ENCODE measurements around the gene PRRG1.

PRRG1 gene

GRCh38 chrX:37332055-37332454 is 17.1 kb upstream of the PRRG1 start:
- no peak overlapping the region for H3K9ac ChIP-seq (ENCODE audit: low read depth, low read length, poor library complexity)
- no peak overlapping the region for H2BK15ac ChIP-seq (ENCODE audit: low read length)
- no peak overlapping the region for H3K4me2 ChIP-seq (ENCODE audit: insufficient read depth, low read length, poor library complexity, severe bottlenecking)
- no peak overlapping the region for H3K18ac ChIP-seq (ENCODE audit: low read length)
- H2BK5ac ChIP-seq (ENCODE audit: low read length) = no peak overlapping the region
- H3K23ac ChIP-seq (ENCODE audit: low read depth, low read length, poor library complexity) = no peak overlapping the region
- H3K27me3 ChIP-seq (ENCODE audit: control insufficient read depth in 3 of 3, insufficient read depth in 3 of 3, low read depth in 1 of 3, low read length in 3 of 3) = peaks cover 0 to 11% (median 0%) of the 10 kb centered on the region in 3 experiments
- no peak overlapping the region for H3K4me3 ChIP-seq (ENCODE audit: low read length in 2 of 2)
- H3K9me3 ChIP-seq (replicated peaks in 1 of 2; ENCODE audit: control insufficient read depth in 2 of 2, insufficient read depth in 1 of 2, low read depth in 1 of 2, low read length in 2 of 2) = no peaks in the 10 kb centered on the region
- H2BK120ac ChIP-seq (ENCODE audit: low read depth, low read length) = no peak overlapping the region
- no peak overlapping the region for H2AFZ ChIP-seq (ENCODE audit: low read length)
- H3K27ac ChIP-seq (replicated peaks; ENCODE audit: low read length) = no peak overlapping the region
- no peaks in the 10 kb centered on the region for H3K4me1 ChIP-seq (ENCODE audit: control insufficient read depth in 2 of 2, insufficient read depth in 1 of 2, low read depth in 1 of 2, low read length in 2 of 2)
- no peak overlapping the region for H3K14ac ChIP-seq (ENCODE audit: low read length)
- no peak for DNase-seq (ENCODE audit: low spot score)
- 100% methylated on average over 1 of the region's 2 CpGs; no CpG with 5 or more reads in 1 of the 2 donors for WGBS, 2 donors (ENCODE audit: extremely low coverage in 2 of 2, insufficient read length in 2 of 2, insufficient replicate concordance in 1 of 2)
- H3K4ac ChIP-seq (ENCODE audit: low read length) = no peak overlapping the region
- H2BK12ac ChIP-seq (ENCODE audit: low read length) = no peak overlapping the region
- no peak overlapping the region for H4K91ac ChIP-seq (ENCODE audit: low read depth, low read length, poor library complexity)
- H2AK5ac ChIP-seq (ENCODE audit: low read depth, low read length) = no peak overlapping the region
- no peaks in the 10 kb centered on the region for H3K36me3 ChIP-seq (replicated peaks in 1 of 2; ENCODE audit: control insufficient read depth in 2 of 2, insufficient read depth in 2 of 2, low read length in 2 of 2)
- no peaks in the 10 kb centered on the region for H3K79me1 ChIP-seq (ENCODE audit: low read depth, low read length)
- H4K8ac ChIP-seq (ENCODE audit: low read depth, low read length) = no peak overlapping the region

GRCh38 chrX:37332987-37333658 is 16.0 kb upstream of the PRRG1 start:
- H2AK5ac ChIP-seq (ENCODE audit: low read depth, low read length) = no peak overlapping the region
- H3K4me1 ChIP-seq (ENCODE audit: control insufficient read depth in 2 of 2, insufficient read depth in 1 of 2, low read depth in 1 of 2, low read length in 2 of 2) = no peaks in the 10 kb centered on the region
- no peak overlapping the region for H3K4me3 ChIP-seq (ENCODE audit: low read length in 2 of 2)
- no peaks in the 10 kb centered on the region for H3K36me3 ChIP-seq (replicated peaks in 1 of 2; ENCODE audit: control insufficient read depth in 2 of 2, insufficient read depth in 2 of 2, low read length in 2 of 2)
- no peak overlapping the region for H4K8ac ChIP-seq (ENCODE audit: low read depth, low read length)
- H3K9ac ChIP-seq (ENCODE audit: low read depth, low read length, poor library complexity) = no peak overlapping the region
- H3K27ac ChIP-seq (replicated peaks; ENCODE audit: low read length) = no peak overlapping the region
- H3K79me1 ChIP-seq (ENCODE audit: low read depth, low read length) = no peaks in the 10 kb centered on the region
- no peak overlapping the region for H3K4ac ChIP-seq (ENCODE audit: low read length)
- no peaks in the 10 kb centered on the region for H3K9me3 ChIP-seq (replicated peaks in 1 of 2; ENCODE audit: control insufficient read depth in 2 of 2, insufficient read depth in 1 of 2, low read depth in 1 of 2, low read length in 2 of 2)
- H3K23ac ChIP-seq (ENCODE audit: low read depth, low read length, poor library complexity) = no peak overlapping the region
- no peak overlapping the region for H3K18ac ChIP-seq (ENCODE audit: low read length)
- no peak overlapping the region for H3K4me2 ChIP-seq (ENCODE audit: insufficient read depth, low read length, poor library complexity, severe bottlenecking)
- H2BK5ac ChIP-seq (ENCODE audit: low read length) = no peak overlapping the region
- no peak overlapping the region for H3K14ac ChIP-seq (ENCODE audit: low read length)
- no peak overlapping the region for H2BK15ac ChIP-seq (ENCODE audit: low read length)
- DNase-seq (ENCODE audit: low spot score) = no peak
- H3K27me3 ChIP-seq (ENCODE audit: control insufficient read depth in 3 of 3, insufficient read depth in 3 of 3, low read depth in 1 of 3, low read length in 3 of 3) = peaks cover 0 to 11% (median 0%) of the 10 kb centered on the region in 3 experiments
- no peak overlapping the region for H2BK12ac ChIP-seq (ENCODE audit: low read length)
- H4K91ac ChIP-seq (ENCODE audit: low read depth, low read length, poor library complexity) = no peak overlapping the region
- WGBS, 2 donors (ENCODE audit: extremely low coverage in 2 of 2, insufficient read length in 2 of 2, insufficient replicate concordance in 1 of 2) = no CpG with 5 or more reads among the region's 8 CpGs
- H2BK120ac ChIP-seq (ENCODE audit: low read depth, low read length) = no peak overlapping the region
- no peak overlapping the region for H2AFZ ChIP-seq (ENCODE audit: low read length)

- H4K91ac ChIP-seq (ENCODE audit: low read depth, low read length, poor library complexity) = no peak overlapping the region
- no peaks in the 10 kb centered on the region for H3K79me1 ChIP-seq (ENCODE audit: low read depth, low read length)
- H2BK15ac ChIP-seq (ENCODE audit: low read length) = no peak overlapping the region
- no peak overlapping the region for H3K18ac ChIP-seq (ENCODE audit: low read length)
- no CpG with 5 or more reads among the region's 1 CpG for WGBS, 2 donors (ENCODE audit: extremely low coverage in 2 of 2, insufficient read length in 2 of 2, insufficient replicate concordance in 1 of 2)
- H3K27me3 ChIP-seq (ENCODE audit: control insufficient read depth in 3 of 3, insufficient read depth in 3 of 3, low read depth in 1 of 3, low read length in 3 of 3) = no peaks in the 10 kb centered on the region
- H2BK120ac ChIP-seq (ENCODE audit: low read depth, low read length) = no peak overlapping the region
- DNase-seq (ENCODE audit: low spot score) = no peak
- no peak overlapping the region for H2BK5ac ChIP-seq (ENCODE audit: low read length)
- H3K27ac ChIP-seq (replicated peaks; ENCODE audit: low read length) = no peak overlapping the region
- H3K14ac ChIP-seq (ENCODE audit: low read length) = no peak overlapping the region
- H3K9me3 ChIP-seq (replicated peaks in 1 of 2; ENCODE audit: control insufficient read depth in 2 of 2, insufficient read depth in 1 of 2, low read depth in 1 of 2, low read length in 2 of 2) = no peaks in the 10 kb centered on the region
- H3K4me2 ChIP-seq (ENCODE audit: insufficient read depth, low read length, poor library complexity, severe bottlenecking) = no peak overlapping the region
- H4K8ac ChIP-seq (ENCODE audit: low read depth, low read length) = no peak overlapping the region
- no peak overlapping the region for H2BK12ac ChIP-seq (ENCODE audit: low read length)
- H3K23ac ChIP-seq (ENCODE audit: low read depth, low read length, poor library complexity) = no peak overlapping the region
- H3K4ac ChIP-seq (ENCODE audit: low read length) = no peak overlapping the region
- no peak overlapping the region for H3K9ac ChIP-seq (ENCODE audit: low read depth, low read length, poor library complexity)
- peaks cover 0 to 4% of the 10 kb centered on the region in 2 donors for H3K4me1 ChIP-seq (ENCODE audit: control insufficient read depth in 2 of 2, insufficient read depth in 1 of 2, low read depth in 1 of 2, low read length in 2 of 2)
- no peak overlapping the region for H2AFZ ChIP-seq (ENCODE audit: low read length)
- H2AK5ac ChIP-seq (ENCODE audit: low read depth, low read length) = no peak overlapping the region
- no peak overlapping the region for H3K4me3 ChIP-seq (ENCODE audit: low read length in 2 of 2)
- no peaks in the 10 kb centered on the region for H3K36me3 ChIP-seq (replicated peaks in 1 of 2; ENCODE audit: control insufficient read depth in 2 of 2, insufficient read depth in 2 of 2, low read length in 2 of 2)
Observed at GRCh38 chrX:37347420-37347819, 1.7 kb upstream of the PRRG1 start.

GRCh38 chrX:37348231-37348970 is 763 bp upstream of the PRRG1 start:
- Histone ChIP-seq H3K9me3 (replicated peaks in 1 of 2; ENCODE audit: control insufficient read depth in 2 of 2, insufficient read depth in 1 of 2, low read depth in 1 of 2, low read length in 2 of 2) (no peaks in the 10 kb centered on the region), H3K18ac (ENCODE audit: low read length) (no peak overlapping the region), H3K4me2 (ENCODE audit: insufficient read depth, low read length, poor library complexity, severe bottlenecking) (peak overlapping the region; percentile 48), H3K27me3 (ENCODE audit: control insufficient read depth in 3 of 3, insufficient read depth in 3 of 3, low read depth in 1 of 3, low read length in 3 of 3) (no peaks in the 10 kb centered on the region), H3K23ac (ENCODE audit: low read depth, low read length, poor library complexity) (no peak overlapping the region), H3K79me1 (ENCODE audit: low read depth, low read length) (no peaks in the 10 kb centered on the region), H3K14ac (ENCODE audit: low read length) (no peak overlapping the region), H3K9ac (ENCODE audit: low read depth, low read length, poor library complexity) (no peak overlapping the region), H3K36me3 (replicated peaks in 1 of 2; ENCODE audit: control insufficient read depth in 2 of 2, insufficient read depth in 2 of 2, low read length in 2 of 2) (no peaks in the 10 kb centered on the region), H4K91ac (ENCODE audit: low read depth, low read length, poor library complexity) (no peak overlapping the region), H2BK5ac (ENCODE audit: low read length) (no peak overlapping the region), H2AFZ (ENCODE audit: low read length) (peak overlapping the region; percentile 90), H2BK12ac (ENCODE audit: low read length) (no peak overlapping the region), H2BK120ac (ENCODE audit: low read depth, low read length) (no peak overlapping the region), H3K4me3 (ENCODE audit: low read length in 2 of 2) (peak overlapping the region; percentile 29 to 77), H2AK5ac (ENCODE audit: low read depth, low read length) (no peak overlapping the region), H2BK15ac (ENCODE audit: low read length) (no peak overlapping the region), H4K8ac (ENCODE audit: low read depth, low read length) (no peak overlapping the region), H3K4me1 (ENCODE audit: control insufficient read depth in 2 of 2, insufficient read depth in 1 of 2, low read depth in 1 of 2, low read length in 2 of 2) (peaks cover 0 to 4% of the 10 kb centered on the region in 2 donors), H3K4ac (ENCODE audit: low read length) (no peak overlapping the region), H3K27ac (replicated peaks; ENCODE audit: low read length) (no peak overlapping the region)
- peak; percentile 0 for DNase-seq (ENCODE audit: low spot score)
- no CpG with 5 or more reads among the region's 11 CpGs for WGBS, 2 donors (ENCODE audit: extremely low coverage in 2 of 2, insufficient read length in 2 of 2, insufficient replicate concordance in 1 of 2)
